Type B pancreatic cell (in vitro differentiated cells): Measurements from ENCODE around the gene RTRAF. TPM values are rescaled to one million over a fixed set of nuclear protein-coding genes. Genes with fewer than 3 reads are reported as not detected.
A peak's percentile ranks its signal among the peaks of the same experiment; 100 is the strongest.

Experiments used
- DNase-seq: peaks from one replicate; pipeline ENCODE4 v3.0.0; 2021; ENCODE audit warnings: mixed read lengths; ENCODE audit not compliant: unreplicated experiment; ENCODE audit errors: extremely low spot score
- H3K27ac Mint-ChIP-seq: 2 replicates; pipeline ENCODE4 v1.8.0; 2021; ENCODE audit warnings: mild to moderate bottlenecking, mixed read lengths
- H3K27me3 Mint-ChIP-seq: 2 replicates; pipeline ENCODE4 v1.8.0; 2021; ENCODE audit warnings: mixed read lengths
- H3K36me3 Mint-ChIP-seq: 2 replicates; pipeline ENCODE4 v1.8.0; 2021; ENCODE audit warnings: mixed read lengths
- H3K4me1 Mint-ChIP-seq: one replicate; pipeline ENCODE4 v1.8.0; 2021; ENCODE audit warnings: mixed read lengths; ENCODE audit not compliant: unreplicated experiment
- H3K4me3 Mint-ChIP-seq: 2 replicates; pipeline ENCODE4 v1.8.0; 2021; ENCODE audit warnings: mild to moderate bottlenecking, mixed read lengths
- H3K9me3 Mint-ChIP-seq: 2 replicates; pipeline ENCODE4 v1.8.0; 2021; ENCODE audit warnings: mixed read lengths
- total RNA-seq: library from RNA; stranded (reverse); gene quantifications from 2 replicates; pipeline ENCODE4 v1.2.1, GENCODE V29; 2021; ENCODE audit warnings: low replicate concordance
- TF ChIP-seq, protein P1 (sequence below): fragments of 200-600 bp; sonication (generic); conservative IDR thresholded peaks from 2 replicates; pipeline ENCODE4 v1.5.0; 2021; ENCODE audit warnings: antibody characterized with exemption, mild to moderate bottlenecking

The RTRAF gene
- total RNA-seq, 1 donor from 2014 or later = 206 TPM

DNA sequence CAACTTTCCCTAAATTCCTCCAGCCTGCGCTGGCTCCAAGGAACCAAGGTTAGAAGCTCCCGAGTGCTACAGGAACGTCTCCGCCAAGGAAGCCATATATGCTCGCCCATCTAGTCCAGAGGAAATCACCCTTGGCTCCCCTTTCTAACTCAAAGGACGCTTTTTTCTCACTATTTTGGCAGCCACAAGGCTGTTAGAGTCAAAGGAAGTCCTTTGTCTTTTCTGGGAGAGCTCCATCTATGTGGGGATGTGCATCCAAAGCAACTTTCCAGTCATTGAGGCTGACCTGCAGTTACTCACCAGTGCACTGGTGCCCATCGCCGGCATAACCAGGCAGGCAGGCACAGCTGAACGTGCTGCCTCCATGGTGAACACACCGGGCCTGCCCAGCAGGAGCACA is 37.6 kb downstream of the RTRAF start:
- Mint-ChIP-seq H3K9me3 (peaks cover 3% of the 10 kb centered on the region), H3K4me3 (no peak overlapping the region), H3K27ac (no peak overlapping the region), H3K36me3 (no peaks in the 10 kb centered on the region), H3K4me1 (peaks cover 4% of the 10 kb centered on the region), H3K27me3 (peaks cover 3% of the 10 kb centered on the region)
- TF ChIP-seq, protein P1, sequence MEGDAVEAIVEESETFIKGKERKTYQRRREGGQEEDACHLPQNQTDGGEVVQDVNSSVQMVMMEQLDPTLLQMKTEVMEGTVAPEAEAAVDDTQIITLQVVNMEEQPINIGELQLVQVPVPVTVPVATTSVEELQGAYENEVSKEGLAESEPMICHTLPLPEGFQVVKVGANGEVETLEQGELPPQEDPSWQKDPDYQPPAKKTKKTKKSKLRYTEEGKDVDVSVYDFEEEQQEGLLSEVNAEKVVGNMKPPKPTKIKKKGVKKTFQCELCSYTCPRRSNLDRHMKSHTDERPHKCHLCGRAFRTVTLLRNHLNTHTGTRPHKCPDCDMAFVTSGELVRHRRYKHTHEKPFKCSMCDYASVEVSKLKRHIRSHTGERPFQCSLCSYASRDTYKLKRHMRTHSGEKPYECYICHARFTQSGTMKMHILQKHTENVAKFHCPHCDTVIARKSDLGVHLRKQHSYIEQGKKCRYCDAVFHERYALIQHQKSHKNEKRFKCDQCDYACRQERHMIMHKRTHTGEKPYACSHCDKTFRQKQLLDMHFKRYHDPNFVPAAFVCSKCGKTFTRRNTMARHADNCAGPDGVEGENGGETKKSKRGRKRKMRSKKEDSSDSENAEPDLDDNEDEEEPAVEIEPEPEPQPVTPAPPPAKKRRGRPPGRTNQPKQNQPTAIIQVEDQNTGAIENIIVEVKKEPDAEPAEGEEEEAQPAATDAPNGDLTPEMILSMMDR = no peak
- no peak for DNase-seq

DNA sequence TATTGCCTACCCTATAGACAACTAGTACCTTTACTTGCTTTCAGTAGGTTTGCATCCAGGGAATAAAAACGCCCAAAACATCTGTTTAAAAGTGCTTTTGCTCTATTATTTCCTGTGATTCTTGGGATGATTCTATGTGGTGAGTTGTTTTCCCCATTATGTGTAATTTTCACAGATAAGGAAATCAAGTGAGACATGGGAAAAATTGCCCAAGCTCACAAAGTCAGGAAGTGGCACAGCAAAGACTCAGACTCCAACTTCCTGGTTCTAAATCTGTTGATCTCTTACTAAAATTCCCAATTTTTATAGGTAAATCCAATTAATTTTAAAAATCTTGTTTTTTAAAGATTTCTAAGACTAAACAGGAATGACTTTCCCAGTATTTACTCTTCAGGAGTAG is 40.5 kb downstream of the RTRAF start:
- TF ChIP-seq, protein P1 = no peak
- peaks cover 27% of the 10 kb centered on the region for H3K4me1 Mint-ChIP-seq

DNA sequence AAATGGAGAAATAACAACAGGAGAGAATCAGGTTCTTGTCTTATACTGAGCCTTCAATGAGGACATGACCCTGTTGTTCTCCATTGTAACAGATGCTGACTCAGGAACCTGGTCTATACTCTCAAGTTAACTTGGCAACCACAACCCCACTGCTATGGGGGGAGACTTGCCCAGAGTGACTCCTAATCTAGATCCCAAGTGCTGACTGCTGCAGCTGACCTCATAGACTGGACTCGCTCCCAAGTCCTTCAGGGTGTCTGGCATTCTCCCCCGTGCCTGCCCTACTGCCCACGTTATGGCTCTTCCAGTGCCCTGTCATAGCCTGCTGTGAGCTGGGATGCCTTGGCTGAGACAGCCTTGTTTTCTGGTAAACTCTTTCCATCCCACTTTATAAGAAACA is 42.4 kb downstream of the RTRAF start:
- no peak for DNase-seq
- Mint-ChIP-seq H3K4me1 (peaks cover 27% of the 10 kb centered on the region), H3K27me3 (no peaks in the 10 kb centered on the region), H3K27ac (no peak overlapping the region), H3K4me3 (no peak overlapping the region), H3K36me3 (peaks cover 15% of the 10 kb centered on the region), H3K9me3 (peaks cover 5% of the 10 kb centered on the region)
- TF ChIP-seq, protein P1 = no peak

More for the DNA sequence above, 40.5 kb downstream of the RTRAF start:
- Mint-ChIP-seq H3K9me3 (peaks cover 5% of the 10 kb centered on the region), H3K4me3 (no peak overlapping the region), H3K27me3 (no peaks in the 10 kb centered on the region), H3K36me3 (peaks cover 5% of the 10 kb centered on the region), H3K27ac (no peak overlapping the region)
- no peak for DNase-seq

DNA sequence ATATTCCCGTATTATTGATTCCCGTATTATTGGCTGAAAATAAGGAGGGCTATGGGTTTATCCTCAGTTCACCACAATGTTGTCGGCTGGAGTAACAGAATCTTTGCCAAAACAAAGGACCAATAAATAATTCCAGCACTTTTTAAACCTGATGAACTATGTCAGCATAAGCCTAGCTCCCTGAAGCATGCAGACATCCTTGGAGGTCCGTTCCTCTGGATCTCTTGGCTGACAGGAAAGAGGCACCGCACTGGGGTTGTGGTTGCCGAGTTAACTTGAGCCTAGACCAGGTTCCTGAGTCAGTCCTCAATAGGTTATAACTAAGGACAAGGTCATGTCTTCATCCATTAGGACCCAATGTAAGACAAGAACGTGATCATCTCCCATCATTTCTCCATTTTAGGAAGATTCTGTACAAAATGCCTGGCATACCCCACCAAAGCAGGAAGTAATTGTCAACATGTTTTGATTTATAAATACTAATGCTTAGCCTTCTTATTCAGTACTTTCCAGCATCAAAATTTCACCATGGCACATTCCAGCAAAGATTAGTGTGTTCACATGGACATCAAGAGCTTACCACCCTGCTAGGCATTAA is 43.0 kb downstream of the RTRAF start:
- no peak overlapping the region for H3K4me3 Mint-ChIP-seq
- no peak overlapping the region for H3K27ac Mint-ChIP-seq
- DNase-seq = no peak
- H3K9me3 Mint-ChIP-seq = peaks cover 5% of the 10 kb centered on the region
- peaks cover 27% of the 10 kb centered on the region for H3K4me1 Mint-ChIP-seq
- peaks cover 15% of the 10 kb centered on the region for H3K36me3 Mint-ChIP-seq
- no peaks in the 10 kb centered on the region for H3K27me3 Mint-ChIP-seq
- TF ChIP-seq, protein P1 = no peak

DNA sequence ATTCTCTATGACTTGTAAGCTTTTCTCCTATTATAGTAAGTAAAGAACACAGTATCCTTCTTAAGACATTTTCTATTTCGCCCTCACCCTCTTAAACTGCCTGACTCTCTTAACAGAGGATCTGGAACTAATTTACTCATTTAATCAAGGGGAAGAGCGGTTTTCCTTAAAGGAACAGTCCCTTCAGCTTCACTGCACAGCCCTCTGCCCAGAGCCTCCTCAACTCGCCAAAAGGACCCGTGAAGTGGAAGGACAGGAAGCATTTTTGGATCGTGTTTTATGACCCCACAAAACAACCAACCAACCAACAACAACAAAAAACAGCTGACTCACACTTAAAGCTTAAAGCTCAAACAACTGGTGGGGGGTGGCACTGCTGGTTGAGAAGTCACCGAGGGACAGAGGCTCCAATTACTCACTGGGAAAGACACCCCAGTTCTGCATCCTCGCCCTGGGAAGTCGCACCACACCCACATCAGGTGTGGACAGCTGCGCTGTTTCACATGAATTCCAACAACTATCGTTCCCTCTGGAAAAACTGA is 43.8 kb downstream of the RTRAF start:
- no peaks in the 10 kb centered on the region for H3K27me3 Mint-ChIP-seq
- H3K4me3 Mint-ChIP-seq = peak overlapping the region; percentile 57
- peak overlapping the region; percentile 35 for H3K27ac Mint-ChIP-seq
- peaks cover 15% of the 10 kb centered on the region for H3K36me3 Mint-ChIP-seq
- peaks cover 5% of the 10 kb centered on the region for H3K9me3 Mint-ChIP-seq
- no peak for DNase-seq
- peaks cover 27% of the 10 kb centered on the region for H3K4me1 Mint-ChIP-seq
- TF ChIP-seq, protein P1 = no peak
